ENCODE measurements around the gene IL12RB2.

Gene IL12RB2

DNA sequence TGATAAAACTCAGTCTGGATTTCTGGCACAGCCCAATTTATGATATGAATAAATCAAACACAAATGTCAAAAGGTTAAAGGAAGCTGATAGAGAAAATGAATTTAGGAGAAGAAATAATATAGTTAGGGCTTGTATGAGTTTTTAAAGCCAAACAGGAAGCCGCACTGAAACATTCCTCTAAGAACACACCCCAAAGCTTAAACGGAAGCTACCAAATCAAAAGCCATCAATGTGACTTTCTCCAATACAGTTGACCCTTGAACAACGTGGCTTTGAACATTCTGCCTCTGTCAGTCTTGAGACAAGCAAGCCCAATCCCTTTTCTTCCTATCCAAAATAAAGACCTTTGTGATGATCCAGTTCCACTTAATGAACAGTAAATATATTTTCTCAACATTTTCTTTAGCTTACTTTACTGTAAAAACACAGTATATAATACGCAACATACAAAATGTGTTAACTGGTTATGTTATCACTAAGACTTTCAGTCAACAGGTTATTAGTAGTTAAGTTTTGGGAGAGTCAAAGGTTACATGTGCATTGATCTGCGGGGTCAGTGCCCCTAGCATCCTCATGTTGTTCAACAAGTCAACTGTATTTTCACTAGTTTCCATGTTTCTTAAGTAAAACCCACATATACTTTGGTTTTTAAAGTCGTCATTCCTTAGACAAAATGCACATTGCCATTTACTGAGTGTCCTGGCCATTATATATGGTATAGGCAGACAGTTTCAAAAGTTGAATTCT, 111.3 kb downstream of the IL12RB2 start:
- H3K4me1 Mint-ChIP-seq, result peaks cover 11% of the 10 kb centered on the region
- no peaks in the 10 kb centered on the region for H3K9me3 Mint-ChIP-seq
- peak overlapping the region in 1 of 3 experiments; percentile 32 for H3K27ac Mint-ChIP-seq
- H3K36me3 Mint-ChIP-seq (ENCODE audit: low read depth), result peaks cover 94% of the 10 kb centered on the region
- TF ChIP-seq, protein P1, sequence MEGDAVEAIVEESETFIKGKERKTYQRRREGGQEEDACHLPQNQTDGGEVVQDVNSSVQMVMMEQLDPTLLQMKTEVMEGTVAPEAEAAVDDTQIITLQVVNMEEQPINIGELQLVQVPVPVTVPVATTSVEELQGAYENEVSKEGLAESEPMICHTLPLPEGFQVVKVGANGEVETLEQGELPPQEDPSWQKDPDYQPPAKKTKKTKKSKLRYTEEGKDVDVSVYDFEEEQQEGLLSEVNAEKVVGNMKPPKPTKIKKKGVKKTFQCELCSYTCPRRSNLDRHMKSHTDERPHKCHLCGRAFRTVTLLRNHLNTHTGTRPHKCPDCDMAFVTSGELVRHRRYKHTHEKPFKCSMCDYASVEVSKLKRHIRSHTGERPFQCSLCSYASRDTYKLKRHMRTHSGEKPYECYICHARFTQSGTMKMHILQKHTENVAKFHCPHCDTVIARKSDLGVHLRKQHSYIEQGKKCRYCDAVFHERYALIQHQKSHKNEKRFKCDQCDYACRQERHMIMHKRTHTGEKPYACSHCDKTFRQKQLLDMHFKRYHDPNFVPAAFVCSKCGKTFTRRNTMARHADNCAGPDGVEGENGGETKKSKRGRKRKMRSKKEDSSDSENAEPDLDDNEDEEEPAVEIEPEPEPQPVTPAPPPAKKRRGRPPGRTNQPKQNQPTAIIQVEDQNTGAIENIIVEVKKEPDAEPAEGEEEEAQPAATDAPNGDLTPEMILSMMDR (IDR thresholded peaks at IDR 0.05; ENCODE audit: unreplicated experiment in 3 of 3), result no peak
- no peaks in the 10 kb centered on the region for H3K27me3 Mint-ChIP-seq (ENCODE audit: low read depth)
- H3K4me3 Mint-ChIP-seq, result no peak overlapping the region

DNA sequence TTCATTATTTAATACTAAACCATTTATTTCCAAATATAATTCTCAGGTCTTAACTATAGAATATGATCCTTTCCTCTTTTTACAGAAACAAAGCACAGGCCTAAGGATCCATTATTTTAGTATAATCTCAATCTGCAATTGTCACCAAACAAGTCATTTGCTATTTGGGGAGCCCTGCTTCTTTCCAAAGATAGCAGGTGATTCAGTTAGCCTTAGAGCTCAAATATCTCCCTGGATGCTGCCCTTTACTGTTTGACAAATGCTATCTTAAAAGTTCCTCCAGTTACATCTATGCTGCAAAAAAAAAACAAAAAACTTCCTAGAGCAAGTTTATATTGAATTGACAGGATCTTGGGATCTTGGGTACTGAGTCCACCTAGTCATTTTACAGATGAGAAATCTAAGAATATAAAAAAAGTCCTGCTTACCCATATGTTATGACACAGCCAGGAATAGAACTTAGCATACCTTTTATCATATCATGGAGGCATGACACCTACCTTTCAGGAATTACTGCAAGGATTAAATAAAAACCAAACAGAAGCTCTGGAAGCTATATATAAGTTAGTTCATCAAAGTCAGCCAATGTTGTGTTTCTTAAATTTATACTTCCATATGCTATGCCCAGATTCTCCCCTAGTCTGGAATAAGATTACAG, 113.3 kb downstream of the IL12RB2 start:
- Mint-ChIP-seq H3K27ac (no peak overlapping the region), H3K27me3 (ENCODE audit: low read depth) (no peaks in the 10 kb centered on the region), H3K9me3 (no peaks in the 10 kb centered on the region), H3K4me1 (peaks cover 18% of the 10 kb centered on the region), H3K4me3 (no peak overlapping the region), H3K36me3 (ENCODE audit: low read depth) (peaks cover 94% of the 10 kb centered on the region)
- TF ChIP-seq, protein P1 (IDR thresholded peaks at IDR 0.05; ENCODE audit: unreplicated experiment in 3 of 3), result no peak

DNA sequence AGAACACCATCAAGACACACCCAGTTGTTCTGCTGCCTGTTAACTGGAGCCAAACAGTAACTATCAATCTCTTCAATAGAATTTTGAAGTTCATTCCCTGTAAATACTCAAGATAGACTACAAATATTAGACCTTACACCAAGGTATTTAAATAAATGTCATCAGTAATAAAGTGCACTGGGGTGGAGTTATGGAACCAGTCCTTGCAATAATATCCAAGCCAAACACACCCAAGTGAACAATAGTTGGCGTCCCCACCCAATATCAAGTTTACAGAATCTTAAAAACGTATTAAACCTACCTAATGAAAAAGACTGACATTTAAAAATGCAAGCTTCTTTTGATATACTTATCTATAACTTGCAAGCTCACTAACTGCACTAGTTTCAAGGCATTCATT, 119.8 kb downstream of the IL12RB2 start:
- peaks cover 37% of the 10 kb centered on the region for H3K4me1 Mint-ChIP-seq
- no peaks in the 10 kb centered on the region for H3K27me3 Mint-ChIP-seq (ENCODE audit: low read depth)
- TF ChIP-seq, protein P1 (IDR thresholded peaks at IDR 0.05; ENCODE audit: unreplicated experiment in 3 of 3), result no peak
- peak overlapping the region; percentile 93 to 97 (median 93) for H3K4me3 Mint-ChIP-seq
- no peaks in the 10 kb centered on the region for H3K9me3 Mint-ChIP-seq
- H3K36me3 Mint-ChIP-seq (ENCODE audit: low read depth), result peaks cover 45% of the 10 kb centered on the region
- no peak overlapping the region for H3K27ac Mint-ChIP-seq

DNA sequence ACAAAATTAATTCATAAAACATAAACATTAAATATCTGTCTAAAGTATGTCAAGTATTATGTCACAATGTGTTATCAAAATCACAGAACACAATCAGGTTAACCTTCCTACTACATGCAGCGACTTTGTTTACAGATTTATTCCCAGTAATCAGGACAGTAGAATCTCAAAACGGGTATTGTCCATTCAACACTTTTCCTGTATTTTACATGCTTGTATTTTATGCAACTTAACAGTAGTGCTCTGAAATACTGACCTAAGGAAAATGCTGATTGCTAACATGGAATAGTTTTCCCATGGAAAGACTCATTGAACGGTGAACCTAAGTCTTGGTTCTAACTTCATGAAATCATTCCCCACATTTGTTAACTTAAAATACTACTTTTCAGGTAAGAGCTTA, 120.3 kb downstream of the IL12RB2 start:
- TF ChIP-seq, protein P1 (IDR thresholded peaks at IDR 0.05; ENCODE audit: unreplicated experiment in 3 of 3), result no peak
- H3K36me3 Mint-ChIP-seq (ENCODE audit: low read depth), result peaks cover 40% of the 10 kb centered on the region
- H3K4me3 Mint-ChIP-seq, result peak overlapping the region; percentile 93 to 97 (median 93)
- H3K27me3 Mint-ChIP-seq (ENCODE audit: low read depth), result no peaks in the 10 kb centered on the region
- H3K27ac Mint-ChIP-seq, result peak overlapping the region in 1 of 3 experiments; percentile 63
- H3K9me3 Mint-ChIP-seq, result no peaks in the 10 kb centered on the region
- H3K4me1 Mint-ChIP-seq, result peaks cover 38% of the 10 kb centered on the region

DNA sequence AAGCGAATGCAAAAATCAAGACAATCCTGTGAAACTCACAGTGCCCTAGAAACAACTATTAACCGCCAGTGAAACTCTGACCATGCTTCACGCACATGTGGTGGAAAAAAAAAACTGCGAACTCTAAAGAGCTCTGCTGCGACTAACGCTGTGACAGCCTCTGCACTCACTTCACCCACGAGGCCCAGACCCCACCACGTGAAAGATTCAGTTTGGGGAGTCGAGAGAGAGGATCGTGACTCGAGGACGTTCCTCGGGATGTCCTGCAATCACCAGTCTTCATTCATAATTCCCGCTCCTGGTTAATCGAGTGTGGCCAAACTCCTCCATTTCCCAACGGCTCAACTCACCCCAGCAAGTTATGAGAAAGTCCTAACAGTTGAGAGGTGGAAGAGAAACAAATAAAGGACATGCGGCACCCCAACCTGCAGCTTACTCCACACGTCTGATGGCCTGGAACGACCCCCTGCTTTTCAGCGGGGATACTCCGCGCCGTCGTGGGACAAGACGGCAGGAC, 121.4 kb downstream of the IL12RB2 start:
- Mint-ChIP-seq H3K36me3 (ENCODE audit: low read depth) (peaks cover 29% of the 10 kb centered on the region), H3K27ac (peak overlapping the region; percentile 94 to 97 (median 96))

More for the DNA sequence above, 121.4 kb downstream of the IL12RB2 start:
- Mint-ChIP-seq H3K4me3 (peak overlapping the region; percentile 93 to 97 (median 93)), H3K4me1 (peaks cover 49% of the 10 kb centered on the region), H3K9me3 (no peaks in the 10 kb centered on the region), H3K27me3 (ENCODE audit: low read depth) (no peaks in the 10 kb centered on the region)
- TF ChIP-seq, protein P1 (IDR thresholded peaks at IDR 0.05; ENCODE audit: unreplicated experiment in 3 of 3), result no peak
